Measurements from ENCODE around the gene NBL1. TPM values are rescaled to one million over a fixed set of nuclear protein-coding genes. Genes with fewer than 3 reads are reported as not detected.

The NBL1 gene
- total and polyA plus RNA-seq, 2 donors = 21.7 to 47.6 TPM

DNA sequence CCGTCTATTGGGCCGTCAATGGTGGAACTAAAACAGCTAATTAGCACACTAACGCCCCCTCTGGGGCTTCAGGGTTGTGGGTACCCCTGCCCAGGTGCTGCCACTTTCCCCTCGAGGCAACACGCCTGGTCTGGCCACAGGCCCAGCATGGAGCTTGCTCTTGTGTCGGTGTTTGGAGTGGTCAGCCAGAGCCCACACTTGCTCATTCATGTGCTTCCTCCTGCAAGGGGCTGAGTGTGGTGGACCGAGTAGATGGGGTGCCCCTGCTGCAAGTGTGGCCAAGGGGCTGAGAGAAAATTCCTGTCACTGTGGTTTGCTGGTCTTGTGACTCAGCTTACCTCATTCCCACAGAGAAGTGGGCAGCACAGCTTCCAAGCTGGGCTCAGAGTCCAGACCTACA, 46.2 kb downstream of the NBL1 start:
- no peak for DNase-seq (ENCODE audit: low read depth in 6 of 9, low spot score in 9 of 9)
- H3K27ac ChIP-seq (ENCODE audit: low read depth in 1 of 2, low read length in 1 of 2) = no peak overlapping the region
- no peaks in the 10 kb centered on the region for H3K36me3 ChIP-seq (ENCODE audit: control insufficient read depth in 2 of 2, insufficient read depth in 2 of 2, low read length in 1 of 2)
- no peaks in the 10 kb centered on the region for H3K4me1 ChIP-seq (ENCODE audit: control insufficient read depth in 2 of 2, insufficient read depth in 2 of 2, low read length in 2 of 2)
- no peaks in the 10 kb centered on the region for H3K27me3 ChIP-seq (ENCODE audit: control insufficient read depth in 2 of 2, insufficient read depth in 1 of 2, low read length in 1 of 2)
- peaks cover 0 to 16% of the 10 kb centered on the region in 2 donors for H3K9me3 ChIP-seq (ENCODE audit: control insufficient read depth in 2 of 2, insufficient read depth in 1 of 2, low read length in 1 of 2)
- no peak overlapping the region for H3K4me3 ChIP-seq (ENCODE audit: low read length in 2 of 2)
- WGBS = 91% methylated on average over 7 of the region's 7 CpGs

DNA sequence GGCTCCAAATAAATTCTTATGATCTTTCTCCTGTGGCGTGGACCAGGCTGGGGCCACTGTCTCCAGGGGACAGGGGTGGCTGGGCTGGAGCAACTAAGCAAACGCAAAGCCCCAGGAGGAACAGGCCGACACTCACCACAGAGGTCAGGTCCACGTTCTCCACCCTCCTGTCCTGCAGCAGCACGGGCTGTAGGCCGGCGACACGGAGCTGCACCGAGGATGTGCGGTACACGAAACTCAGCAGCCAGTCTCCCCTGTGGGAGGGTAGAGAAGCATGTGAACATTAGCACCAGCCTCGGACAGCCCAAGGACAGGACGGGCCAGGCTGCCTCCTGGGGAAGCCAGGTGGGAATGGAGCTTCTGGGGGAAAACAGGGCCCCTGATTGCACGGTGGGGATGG, 50.2 kb downstream of the NBL1 start:
- H3K27me3 ChIP-seq (ENCODE audit: control insufficient read depth in 2 of 2, insufficient read depth in 1 of 2, low read length in 1 of 2) = no peaks in the 10 kb centered on the region
- WGBS = 95% methylated on average over 14 of the region's 14 CpGs
- H3K4me3 ChIP-seq (ENCODE audit: low read length in 2 of 2) = no peak overlapping the region
- no peak overlapping the region for H3K27ac ChIP-seq (ENCODE audit: low read depth in 1 of 2, low read length in 1 of 2)
- H3K36me3 ChIP-seq (ENCODE audit: control insufficient read depth in 2 of 2, insufficient read depth in 2 of 2, low read length in 1 of 2) = no peaks in the 10 kb centered on the region
- H3K9me3 ChIP-seq (ENCODE audit: control insufficient read depth in 2 of 2, insufficient read depth in 1 of 2, low read length in 1 of 2) = peaks cover 0 to 14% of the 10 kb centered on the region in 2 donors
- H3K4me1 ChIP-seq (ENCODE audit: control insufficient read depth in 2 of 2, insufficient read depth in 2 of 2, low read length in 2 of 2) = no peaks in the 10 kb centered on the region
- no peak for DNase-seq (ENCODE audit: low read depth in 6 of 9, low spot score in 9 of 9)

- no peak for DNase-seq (ENCODE audit: low read depth in 6 of 9, low spot score in 9 of 9)
- H3K27me3 ChIP-seq (ENCODE audit: control insufficient read depth in 2 of 2, insufficient read depth in 1 of 2, low read length in 1 of 2) = no peaks in the 10 kb centered on the region
- H3K9me3 ChIP-seq (ENCODE audit: control insufficient read depth in 2 of 2, insufficient read depth in 1 of 2, low read length in 1 of 2) = no peaks in the 10 kb centered on the region
- no peak overlapping the region for H3K27ac ChIP-seq (ENCODE audit: low read depth in 1 of 2, low read length in 1 of 2)
- H3K4me1 ChIP-seq (ENCODE audit: control insufficient read depth in 2 of 2, insufficient read depth in 2 of 2, low read length in 2 of 2) = no peaks in the 10 kb centered on the region
- no peaks in the 10 kb centered on the region for H3K36me3 ChIP-seq (ENCODE audit: control insufficient read depth in 2 of 2, insufficient read depth in 2 of 2, low read length in 1 of 2)
- no peak overlapping the region for H3K4me3 ChIP-seq (ENCODE audit: low read length in 2 of 2)
- 89% methylated on average over 7 of the region's 7 CpGs for WGBS
These were observed 51.7 kb downstream of the NBL1 start for GRCh38 chr1:19695772-19696171.

DNA sequence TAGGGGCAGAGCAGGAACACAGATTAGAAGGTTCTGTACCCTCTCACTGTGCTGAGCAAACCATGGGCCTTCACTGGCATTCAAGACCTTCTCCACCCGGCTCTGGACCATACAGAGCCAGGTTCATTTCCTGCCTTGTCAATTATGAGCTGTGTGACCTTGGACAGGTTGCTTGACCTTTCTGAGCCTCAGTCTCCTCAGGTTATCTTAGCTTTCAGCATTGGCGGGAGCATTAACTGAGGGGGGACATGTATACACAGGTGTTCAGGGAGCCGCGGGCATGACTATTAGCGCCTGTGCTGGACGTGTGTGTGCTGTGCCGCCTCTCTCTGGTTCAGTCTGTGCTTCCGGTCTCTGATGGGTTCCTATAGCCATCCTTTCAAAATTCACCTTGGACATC, 52.7 kb downstream of the NBL1 start:
- Histone ChIP-seq H3K27ac (ENCODE audit: low read depth in 1 of 2, low read length in 1 of 2) (no peak overlapping the region), H3K4me3 (ENCODE audit: low read length in 2 of 2) (no peak overlapping the region), H3K9me3 (ENCODE audit: control insufficient read depth in 2 of 2, insufficient read depth in 1 of 2, low read length in 1 of 2) (no peaks in the 10 kb centered on the region), H3K27me3 (ENCODE audit: control insufficient read depth in 2 of 2, insufficient read depth in 1 of 2, low read length in 1 of 2) (no peaks in the 10 kb centered on the region), H3K36me3 (ENCODE audit: control insufficient read depth in 2 of 2, insufficient read depth in 2 of 2, low read length in 1 of 2) (no peaks in the 10 kb centered on the region), H3K4me1 (ENCODE audit: control insufficient read depth in 2 of 2, insufficient read depth in 2 of 2, low read length in 2 of 2) (no peaks in the 10 kb centered on the region)
- DNase-seq (ENCODE audit: low read depth in 6 of 9, low spot score in 9 of 9) = no peak
- 97% methylated on average over 8 of the region's 8 CpGs for WGBS

DNA sequence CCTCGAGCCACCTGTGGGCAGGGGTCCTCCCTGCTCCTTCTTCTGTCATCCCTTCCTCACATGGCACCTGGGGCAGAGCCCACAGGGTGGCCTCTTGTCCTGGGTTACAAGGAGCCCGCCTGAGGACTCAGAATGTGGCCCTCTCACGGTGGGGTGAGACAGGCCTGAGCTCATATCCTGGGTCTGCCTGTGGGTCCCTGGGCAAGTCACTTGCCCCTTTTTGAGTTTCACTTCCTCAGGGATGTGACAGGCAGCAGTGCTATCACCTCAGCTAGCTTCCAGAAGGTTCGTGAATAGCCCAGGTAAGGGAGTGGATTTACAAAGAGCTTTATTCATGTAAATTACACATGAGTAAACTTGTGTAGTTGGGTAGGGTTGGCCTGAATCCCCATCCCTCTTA, 54.1 kb downstream of the NBL1 start:
- H3K36me3 ChIP-seq (ENCODE audit: control insufficient read depth in 2 of 2, insufficient read depth in 2 of 2, low read length in 1 of 2) = no peaks in the 10 kb centered on the region
- no peaks in the 10 kb centered on the region for H3K9me3 ChIP-seq (ENCODE audit: control insufficient read depth in 2 of 2, insufficient read depth in 1 of 2, low read length in 1 of 2)
- H3K4me3 ChIP-seq (ENCODE audit: low read length in 2 of 2) = no peak overlapping the region
- H3K4me1 ChIP-seq (ENCODE audit: control insufficient read depth in 2 of 2, insufficient read depth in 2 of 2, low read length in 2 of 2) = no peaks in the 10 kb centered on the region
- no peak overlapping the region for H3K27ac ChIP-seq (ENCODE audit: low read depth in 1 of 2, low read length in 1 of 2)
- DNase-seq (ENCODE audit: low read depth in 6 of 9, low spot score in 9 of 9) = no peak
- 99% methylated on average over 4 of the region's 4 CpGs for WGBS
- H3K27me3 ChIP-seq (ENCODE audit: control insufficient read depth in 2 of 2, insufficient read depth in 1 of 2, low read length in 1 of 2) = no peaks in the 10 kb centered on the region

- Histone ChIP-seq H3K36me3 (ENCODE audit: control insufficient read depth in 2 of 2, insufficient read depth in 2 of 2, low read length in 1 of 2) (no peaks in the 10 kb centered on the region), H3K4me3 (ENCODE audit: low read length in 2 of 2) (no peak overlapping the region), H3K4me1 (ENCODE audit: control insufficient read depth in 2 of 2, insufficient read depth in 2 of 2, low read length in 2 of 2) (no peaks in the 10 kb centered on the region), H3K9me3 (ENCODE audit: control insufficient read depth in 2 of 2, insufficient read depth in 1 of 2, low read length in 1 of 2) (no peaks in the 10 kb centered on the region), H3K27me3 (ENCODE audit: control insufficient read depth in 2 of 2, insufficient read depth in 1 of 2, low read length in 1 of 2) (no peaks in the 10 kb centered on the region), H3K27ac (ENCODE audit: low read depth in 1 of 2, low read length in 1 of 2) (no peak overlapping the region)
- no peak for DNase-seq (ENCODE audit: low read depth in 6 of 9, low spot score in 9 of 9)
- 98% methylated on average over 14 of the region's 14 CpGs for WGBS
These were observed 56.1 kb downstream of the NBL1 start for GRCh38 chr1:19700079-19700777.

DNA sequence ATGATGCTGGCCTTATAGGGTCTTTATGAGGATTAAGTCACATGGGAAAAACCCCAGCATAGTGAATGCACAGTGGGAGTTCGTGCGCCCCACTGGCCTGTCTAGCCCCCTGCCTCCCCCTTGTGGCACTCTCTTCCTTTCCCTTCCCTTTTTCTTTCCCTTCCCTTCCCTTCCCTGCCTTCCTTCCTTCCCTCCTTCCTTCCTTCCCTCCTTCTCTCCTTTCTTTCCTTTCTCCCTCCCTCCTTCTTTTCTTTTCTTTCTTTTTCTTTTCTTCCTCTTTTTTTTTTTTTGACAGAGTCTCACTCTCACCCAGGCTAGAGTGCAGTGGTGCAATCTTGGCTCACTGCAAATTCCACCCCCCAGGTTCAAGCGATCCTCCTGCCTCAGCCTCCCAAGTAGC, 59.2 kb downstream of the NBL1 start:
- Histone ChIP-seq H3K36me3 (ENCODE audit: control insufficient read depth in 2 of 2, insufficient read depth in 2 of 2, low read length in 1 of 2) (no peaks in the 10 kb centered on the region), H3K4me3 (ENCODE audit: low read length in 2 of 2) (no peak overlapping the region), H3K9me3 (ENCODE audit: control insufficient read depth in 2 of 2, insufficient read depth in 1 of 2, low read length in 1 of 2) (no peaks in the 10 kb centered on the region), H3K4me1 (ENCODE audit: control insufficient read depth in 2 of 2, insufficient read depth in 2 of 2, low read length in 2 of 2) (no peaks in the 10 kb centered on the region), H3K27me3 (ENCODE audit: control insufficient read depth in 2 of 2, insufficient read depth in 1 of 2, low read length in 1 of 2) (no peaks in the 10 kb centered on the region), H3K27ac (ENCODE audit: low read depth in 1 of 2, low read length in 1 of 2) (no peak overlapping the region)
- DNase-seq (ENCODE audit: low read depth in 6 of 9, low spot score in 9 of 9) = no peak
- WGBS = 96% methylated on average over 3 of the region's 3 CpGs

GRCh38 chr1:19704247-19705113, 60.4 kb downstream of the NBL1 start:
- no peak overlapping the region for H3K4me3 ChIP-seq (ENCODE audit: low read length in 2 of 2)
- 61% methylated on average over 19 of the region's 19 CpGs for WGBS
- DNase-seq (ENCODE audit: low read depth in 6 of 9, low spot score in 9 of 9) = peak in 7 of 9 donors; percentile 7 to 53 (median 22)
- no peaks in the 10 kb centered on the region for H3K36me3 ChIP-seq (ENCODE audit: control insufficient read depth in 2 of 2, insufficient read depth in 2 of 2, low read length in 1 of 2)
- no peaks in the 10 kb centered on the region for H3K4me1 ChIP-seq (ENCODE audit: control insufficient read depth in 2 of 2, insufficient read depth in 2 of 2, low read length in 2 of 2)
- no peaks in the 10 kb centered on the region for H3K9me3 ChIP-seq (ENCODE audit: control insufficient read depth in 2 of 2, insufficient read depth in 1 of 2, low read length in 1 of 2)
- no peaks in the 10 kb centered on the region for H3K27me3 ChIP-seq (ENCODE audit: control insufficient read depth in 2 of 2, insufficient read depth in 1 of 2, low read length in 1 of 2)
- no peak overlapping the region for H3K27ac ChIP-seq (ENCODE audit: low read depth in 1 of 2, low read length in 1 of 2)

DNA sequence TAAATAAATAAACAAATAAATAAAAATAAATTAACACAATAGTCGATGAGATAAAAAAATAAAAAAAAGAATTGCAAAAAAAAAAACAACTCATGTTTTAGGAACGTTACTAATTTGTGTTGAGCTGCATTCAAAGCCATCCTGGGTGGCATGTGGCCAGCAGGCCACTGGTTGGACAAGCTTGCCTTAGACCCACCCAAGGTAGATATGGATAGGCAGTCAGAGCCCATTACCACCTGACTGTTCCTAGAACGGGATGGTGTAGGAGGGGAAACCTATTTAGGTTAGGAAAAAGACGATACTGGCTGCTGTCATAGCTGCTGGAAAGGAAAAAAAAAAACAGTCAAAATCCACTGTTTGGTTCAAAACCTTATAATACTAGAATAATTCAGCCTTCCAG, 61.4 kb downstream of the NBL1 start:
- 97% methylated on average over 4 of the region's 4 CpGs for WGBS
- H3K4me1 ChIP-seq (ENCODE audit: control insufficient read depth in 2 of 2, insufficient read depth in 2 of 2, low read length in 2 of 2) = no peaks in the 10 kb centered on the region
- no peaks in the 10 kb centered on the region for H3K36me3 ChIP-seq (ENCODE audit: control insufficient read depth in 2 of 2, insufficient read depth in 2 of 2, low read length in 1 of 2)
- DNase-seq (ENCODE audit: low read depth in 6 of 9, low spot score in 9 of 9) = no peak
- H3K27me3 ChIP-seq (ENCODE audit: control insufficient read depth in 2 of 2, insufficient read depth in 1 of 2, low read length in 1 of 2) = no peaks in the 10 kb centered on the region
- no peaks in the 10 kb centered on the region for H3K9me3 ChIP-seq (ENCODE audit: control insufficient read depth in 2 of 2, insufficient read depth in 1 of 2, low read length in 1 of 2)
- no peak overlapping the region for H3K27ac ChIP-seq (ENCODE audit: low read depth in 1 of 2, low read length in 1 of 2)
- H3K4me3 ChIP-seq (ENCODE audit: low read length in 2 of 2) = no peak overlapping the region
